ENCODE results near the gene NAA16.
"Not testable (repeated sequence)": the region's sequence is repeated elsewhere in the genome, so short reads cannot be mapped to it uniquely, and the experiment has no call there.

NAA16 gene

DNA sequence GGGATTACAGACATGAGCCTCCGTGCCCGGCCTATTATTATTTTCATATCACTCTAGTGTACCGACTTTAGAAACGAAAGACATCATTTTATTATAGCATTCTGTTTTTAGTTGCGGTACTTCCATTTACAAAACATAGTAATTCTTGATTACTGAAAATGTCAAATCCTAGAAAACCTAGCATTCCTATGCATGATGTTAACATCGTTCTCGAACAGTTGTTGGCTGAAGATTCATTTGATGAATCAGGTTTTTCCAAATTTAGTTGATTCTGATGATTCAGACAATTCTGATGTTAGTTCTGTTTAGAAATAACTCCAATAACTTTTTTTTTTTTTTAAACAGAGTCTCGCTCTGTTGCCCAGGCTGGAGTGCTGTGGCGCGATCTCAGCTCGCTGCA is 36.2 kb upstream of the NAA16 start:
- TF ChIP-seq, protein P1, sequence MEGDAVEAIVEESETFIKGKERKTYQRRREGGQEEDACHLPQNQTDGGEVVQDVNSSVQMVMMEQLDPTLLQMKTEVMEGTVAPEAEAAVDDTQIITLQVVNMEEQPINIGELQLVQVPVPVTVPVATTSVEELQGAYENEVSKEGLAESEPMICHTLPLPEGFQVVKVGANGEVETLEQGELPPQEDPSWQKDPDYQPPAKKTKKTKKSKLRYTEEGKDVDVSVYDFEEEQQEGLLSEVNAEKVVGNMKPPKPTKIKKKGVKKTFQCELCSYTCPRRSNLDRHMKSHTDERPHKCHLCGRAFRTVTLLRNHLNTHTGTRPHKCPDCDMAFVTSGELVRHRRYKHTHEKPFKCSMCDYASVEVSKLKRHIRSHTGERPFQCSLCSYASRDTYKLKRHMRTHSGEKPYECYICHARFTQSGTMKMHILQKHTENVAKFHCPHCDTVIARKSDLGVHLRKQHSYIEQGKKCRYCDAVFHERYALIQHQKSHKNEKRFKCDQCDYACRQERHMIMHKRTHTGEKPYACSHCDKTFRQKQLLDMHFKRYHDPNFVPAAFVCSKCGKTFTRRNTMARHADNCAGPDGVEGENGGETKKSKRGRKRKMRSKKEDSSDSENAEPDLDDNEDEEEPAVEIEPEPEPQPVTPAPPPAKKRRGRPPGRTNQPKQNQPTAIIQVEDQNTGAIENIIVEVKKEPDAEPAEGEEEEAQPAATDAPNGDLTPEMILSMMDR (IDR thresholded peaks at IDR 0.05; ENCODE audit: low read depth, low read length), result no peak
- in situ Hi-C loops (cut with HindIII; ENCODE audit: low sequenced_read_pairs), result no loop called here
- DNase-seq (ENCODE audit: low read depth, low spot score), result no peak
- no peak overlapping the region for H3K4me3 ChIP-seq (ENCODE audit: low read depth, low read length)

DNA sequence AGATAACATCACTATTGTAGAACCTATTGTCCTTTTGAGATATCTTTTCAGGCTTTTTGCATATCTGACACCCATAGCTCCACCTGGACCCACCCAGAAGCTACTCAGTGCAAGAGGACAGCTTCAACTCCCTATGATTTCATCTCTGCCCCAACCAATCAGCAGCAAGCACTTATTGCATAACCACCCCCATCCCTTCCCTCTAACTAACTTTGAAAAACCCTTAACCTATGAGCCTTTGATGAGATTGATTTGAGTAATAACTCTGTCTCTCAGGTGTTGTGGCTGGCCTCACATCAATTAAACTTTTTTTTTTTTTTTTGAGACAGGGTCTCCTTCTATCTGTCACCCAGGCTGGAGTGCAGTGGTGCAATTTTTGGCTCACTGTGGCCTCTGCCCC is 34.2 kb upstream of the NAA16 start:
- in situ Hi-C loops (cut with HindIII; ENCODE audit: low sequenced_read_pairs), result no loop called here
- no peak overlapping the region for H3K4me3 ChIP-seq (ENCODE audit: low read depth, low read length)
- TF ChIP-seq, protein P1 (IDR thresholded peaks at IDR 0.05; ENCODE audit: low read depth, low read length), result no peak
- DNase-seq (ENCODE audit: low read depth, low spot score), result no peak

- in situ Hi-C loops (cut with HindIII; ENCODE audit: low sequenced_read_pairs); H3K4me3 ChIP-seq (ENCODE audit: low read depth, low read length); DNase-seq (ENCODE audit: low read depth, low spot score): not testable (repeated sequence)
These were observed 31.9 kb upstream of the NAA16 start for GRCh38 chr13:41279156-41279555.

DNA sequence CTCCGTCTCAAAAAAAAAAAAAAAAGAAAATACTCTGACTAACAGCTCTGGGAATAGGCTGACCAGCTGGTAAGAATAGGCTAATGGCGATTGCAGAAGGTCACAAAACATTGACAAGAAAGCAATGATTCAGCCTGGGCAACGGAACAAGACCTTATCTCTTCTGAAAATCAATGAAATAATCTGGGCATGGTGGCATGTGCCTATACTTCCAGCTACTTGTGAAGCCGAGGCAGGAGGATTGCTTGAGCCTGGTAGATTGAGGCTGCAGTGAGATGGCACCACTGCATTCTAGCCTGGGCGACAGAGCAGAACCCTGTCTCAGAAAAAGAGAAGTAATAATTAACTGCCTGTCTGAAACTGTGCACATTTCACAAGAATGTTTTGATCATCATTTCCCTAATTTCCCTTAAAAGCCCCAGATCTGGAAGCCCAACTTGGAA is 28.9 kb upstream of the NAA16 start:
- in situ Hi-C loops (cut with HindIII; ENCODE audit: low sequenced_read_pairs), result no loop called here
- H3K4me3 ChIP-seq (ENCODE audit: low read depth, low read length), result no peak overlapping the region
- TF ChIP-seq, protein P1 (IDR thresholded peaks at IDR 0.05; ENCODE audit: low read depth, low read length), result no peak
- no peak for DNase-seq (ENCODE audit: low read depth, low spot score)

GRCh38 chr13:41284512-41285288 is 26.4 kb upstream of the NAA16 start:
- in situ Hi-C loops (cut with HindIII; ENCODE audit: low sequenced_read_pairs), result no loop called here
- peak; percentile 53 for DNase-seq (ENCODE audit: low read depth, low spot score)
- no peak overlapping the region for H3K4me3 ChIP-seq (ENCODE audit: low read depth, low read length)
- TF ChIP-seq, protein P1 (IDR thresholded peaks at IDR 0.05; ENCODE audit: low read depth, low read length), result no peak

- no peak for DNase-seq (ENCODE audit: low read depth, low spot score)
- in situ Hi-C loops (cut with HindIII; ENCODE audit: low sequenced_read_pairs), result no loop called here
- TF ChIP-seq, protein P1 (IDR thresholded peaks at IDR 0.05; ENCODE audit: low read depth, low read length), result no peak
- H3K4me3 ChIP-seq (ENCODE audit: low read depth, low read length), result no peak overlapping the region
These were observed 24.7 kb upstream of the NAA16 start for GRCh38 chr13:41286370-41286769.

DNA sequence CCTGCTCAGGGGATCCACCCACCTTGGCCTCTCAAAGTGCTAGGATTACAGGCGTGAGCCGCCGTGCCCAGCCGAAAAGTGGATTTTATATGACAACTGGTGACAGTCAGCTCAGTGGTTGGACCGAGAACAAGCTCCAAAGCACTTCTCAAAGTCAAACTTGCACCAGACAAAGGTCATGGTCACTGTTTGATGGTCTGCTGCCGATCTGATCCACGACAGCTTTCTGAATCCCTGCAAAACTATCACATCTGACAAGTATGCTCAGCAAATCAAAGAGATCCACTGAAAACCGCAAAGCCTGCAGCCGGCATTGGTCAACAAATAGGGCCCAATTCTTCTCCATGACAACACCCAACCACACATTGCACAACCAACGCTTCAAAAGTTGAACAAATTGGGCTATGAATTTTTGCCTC is 21.6 kb upstream of the NAA16 start:
- TF ChIP-seq, protein P1 (IDR thresholded peaks at IDR 0.05; ENCODE audit: low read depth, low read length), result no peak
- no peak overlapping the region for H3K4me3 ChIP-seq (ENCODE audit: low read depth, low read length)
- in situ Hi-C loops (cut with HindIII; ENCODE audit: low sequenced_read_pairs), result no loop called here
- no peak for DNase-seq (ENCODE audit: low read depth, low spot score)

Data from astrocyte of the spinal cord (primary cell).